Measurements from ENCODE around the gene HRAS. TPM values are rescaled to one million over a fixed set of nuclear protein-coding genes. Genes with fewer than 3 reads are reported as not detected.

The HRAS gene
- total and polyA plus RNA-seq, 2 of the 8 experiments (the other 6 are each of a cell fraction or from before 2014, with no cell fraction given), result 44.3 to 54.7 TPM

GRCh38 chr11:555227-555779, 19.9 kb upstream of the HRAS start (continued):
- TF ChIP-seq ASH2L (IDR thresholded peaks at IDR 0.05; ENCODE audit: low read length), result peak; percentile 32

Measured in H1 (cell line).